Brain pericyte (primary cell): ENCODE data around the gene KIF16B.
"Not testable (repeated sequence)": the region's sequence is repeated elsewhere in the genome, so short reads cannot be mapped to it uniquely, and the experiment has no call there.

Source experiments
- DNase-seq: peaks from one replicate; pipeline ENCODE4 v3.0.0-alpha.2; 2012; ENCODE audit warnings: low read depth, low spot score

The KIF16B gene

DNA sequence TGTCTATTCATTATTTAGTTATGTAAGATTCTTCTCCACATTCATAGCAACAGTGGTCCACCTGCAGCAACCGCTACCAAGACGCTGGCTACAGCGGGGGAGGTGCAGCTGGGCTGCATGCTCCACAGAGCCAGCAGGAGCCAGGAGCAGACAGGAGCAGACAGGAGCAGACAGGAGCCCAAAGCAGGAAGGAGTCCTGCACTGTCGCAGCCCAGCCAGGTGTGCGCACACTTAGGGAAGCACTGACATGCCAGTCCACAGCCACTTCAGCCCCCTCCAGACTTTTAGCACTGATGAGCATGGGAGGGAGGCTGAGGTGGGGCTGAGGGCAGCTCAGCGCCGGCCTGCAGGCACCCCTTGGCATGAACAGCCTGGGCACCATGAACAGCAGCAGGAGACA, 19.6 kb downstream of the KIF16B start:
- DNase-seq = no peak

DNA sequence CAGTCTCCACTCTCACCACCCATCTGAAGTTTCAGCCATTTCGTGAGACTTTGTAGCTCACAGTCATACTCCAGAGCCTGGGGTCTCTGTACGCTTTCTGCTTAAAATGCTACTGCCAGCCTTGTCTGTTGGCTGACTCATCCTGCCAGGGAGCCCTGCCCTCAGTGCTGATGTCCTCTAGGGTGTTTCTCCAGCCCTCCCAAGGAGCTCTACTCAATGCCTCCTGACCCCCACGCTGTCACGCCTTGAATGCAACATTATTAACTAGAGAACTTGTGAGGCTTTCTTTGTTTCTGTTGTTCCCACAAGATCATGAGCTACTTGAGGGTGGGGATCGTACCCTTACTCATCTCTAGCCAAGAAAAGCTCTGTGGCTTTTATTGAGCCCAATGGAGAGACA, 20.1 kb downstream of the KIF16B start:
- no peak for DNase-seq

DNA sequence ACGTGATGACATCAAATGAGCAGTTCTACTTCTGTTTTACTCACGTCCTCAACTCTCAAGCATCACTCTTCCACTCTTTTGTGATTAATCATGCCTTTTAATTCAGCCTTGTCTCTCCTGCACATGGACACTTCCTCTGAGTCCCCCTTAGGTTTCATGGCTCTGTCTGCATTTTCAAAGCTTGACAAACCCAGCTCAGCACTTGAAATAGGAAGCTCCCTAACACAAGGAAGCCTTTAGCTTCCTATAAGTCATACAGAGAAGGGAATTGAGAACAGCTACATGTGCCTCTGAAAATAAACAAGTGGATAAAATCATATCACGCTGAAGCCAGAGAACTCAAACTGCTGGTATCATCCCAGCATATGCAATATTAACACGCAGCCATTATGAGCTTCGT, 21.2 kb downstream of the KIF16B start:
- DNase-seq = no peak

DNA sequence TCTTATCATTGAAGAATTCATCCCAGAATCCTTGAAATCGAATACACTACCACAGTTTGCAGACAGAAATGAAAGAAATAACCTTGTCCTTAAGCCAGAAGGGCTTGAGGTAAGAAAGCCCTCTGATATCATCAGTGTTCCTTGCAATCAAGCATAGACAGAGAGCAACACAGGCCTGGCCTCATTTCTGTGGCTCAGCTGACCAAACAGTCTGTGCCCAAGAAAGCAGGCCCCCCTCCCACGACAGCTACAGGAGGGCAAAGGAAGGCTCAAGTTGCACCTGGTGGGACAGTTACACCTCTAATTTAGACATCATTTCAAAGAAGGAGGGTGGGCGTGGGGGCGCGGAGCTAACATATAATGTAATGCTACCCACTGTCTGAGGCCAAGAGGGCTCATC, 21.6 kb downstream of the KIF16B start:
- no peak for DNase-seq

DNA sequence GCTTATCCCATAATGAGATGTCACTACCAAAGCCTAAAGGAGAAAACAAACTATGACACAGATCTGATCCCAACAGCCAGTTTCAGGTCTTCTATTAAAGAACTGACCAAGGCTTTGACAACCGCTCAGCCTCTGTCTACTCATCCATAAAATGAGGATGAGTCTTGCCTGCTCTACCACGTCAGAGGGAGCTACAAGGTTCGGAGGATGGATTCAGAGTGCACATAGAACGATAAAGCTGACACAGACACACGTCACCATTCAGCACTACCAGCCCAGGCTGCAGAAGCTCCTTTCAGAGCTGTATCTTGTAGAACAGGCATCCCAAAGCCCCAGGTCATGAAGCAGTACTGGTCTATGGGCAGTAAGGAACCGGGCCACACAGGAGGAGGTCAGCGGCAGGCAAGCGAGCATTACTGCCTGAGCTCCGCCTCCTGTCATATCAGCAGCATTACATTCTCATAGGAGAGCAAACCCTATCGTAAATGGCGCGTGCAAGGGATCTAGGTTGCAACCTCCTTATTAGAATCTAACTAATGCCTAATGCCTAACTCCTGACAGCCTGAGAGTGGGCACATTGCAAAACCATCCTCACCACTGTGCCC, 25.1 kb downstream of the KIF16B start:
- DNase-seq = no peak

DNA sequence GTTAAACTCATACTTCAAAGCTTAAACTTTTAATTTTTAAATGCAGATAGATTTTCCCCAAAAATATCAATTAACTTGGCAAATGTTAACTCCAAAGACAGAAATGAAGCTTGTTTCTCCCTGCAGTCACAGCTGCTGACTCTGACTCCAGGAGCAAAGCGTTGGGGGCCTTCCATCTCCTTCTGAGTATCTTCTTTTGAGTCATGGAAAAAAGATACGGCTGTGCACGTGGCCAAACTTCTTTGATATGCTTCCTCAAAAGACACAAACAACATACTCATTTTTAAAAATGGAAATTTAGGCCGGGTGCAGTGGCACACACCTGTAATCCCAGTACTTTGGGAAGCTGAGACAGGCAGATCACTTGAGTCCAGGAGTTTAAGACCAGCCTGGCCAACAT, 28.3 kb downstream of the KIF16B start:
- DNase-seq = no peak

DNA sequence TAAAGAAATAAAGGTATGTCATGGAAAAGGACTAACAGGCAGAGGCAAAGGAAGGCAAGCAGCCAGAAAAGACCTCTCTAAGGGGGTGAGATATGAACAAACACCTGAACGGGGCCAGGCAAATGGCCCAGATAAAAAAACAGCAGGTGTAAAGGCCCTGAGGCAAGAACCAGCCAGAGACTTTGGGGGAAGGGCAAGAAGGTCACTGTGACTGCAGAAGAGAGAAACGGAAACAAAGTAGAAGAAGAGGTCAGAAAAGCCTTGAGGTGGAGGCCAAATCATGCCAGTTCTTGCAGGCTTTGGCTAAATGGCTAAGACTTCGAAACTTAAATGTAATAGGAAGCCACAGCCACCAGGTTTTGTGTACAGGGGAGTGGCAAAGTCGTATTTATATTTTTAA, 30.8 kb downstream of the KIF16B start:
- DNase-seq = no peak

DNA sequence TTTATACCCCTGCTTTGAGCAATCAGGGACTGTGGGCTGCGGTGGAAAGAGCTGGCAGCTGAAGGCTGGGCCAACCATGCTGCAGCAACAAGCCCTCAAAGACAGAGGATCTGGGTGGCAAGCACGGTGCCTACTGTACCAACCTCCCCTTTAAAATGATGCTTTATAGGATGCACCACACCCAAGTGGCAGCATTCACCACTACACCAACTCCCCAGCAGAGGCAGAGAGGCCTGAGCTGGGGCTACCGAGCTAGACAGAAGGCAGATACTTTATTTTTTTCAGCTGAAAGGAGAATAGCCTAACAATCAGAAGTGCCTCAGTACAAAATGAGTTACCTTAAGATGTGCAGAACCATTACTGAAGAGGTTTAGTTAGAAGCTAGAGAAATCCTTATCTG, 31.4 kb downstream of the KIF16B start:
- DNase-seq = no peak

DNA sequence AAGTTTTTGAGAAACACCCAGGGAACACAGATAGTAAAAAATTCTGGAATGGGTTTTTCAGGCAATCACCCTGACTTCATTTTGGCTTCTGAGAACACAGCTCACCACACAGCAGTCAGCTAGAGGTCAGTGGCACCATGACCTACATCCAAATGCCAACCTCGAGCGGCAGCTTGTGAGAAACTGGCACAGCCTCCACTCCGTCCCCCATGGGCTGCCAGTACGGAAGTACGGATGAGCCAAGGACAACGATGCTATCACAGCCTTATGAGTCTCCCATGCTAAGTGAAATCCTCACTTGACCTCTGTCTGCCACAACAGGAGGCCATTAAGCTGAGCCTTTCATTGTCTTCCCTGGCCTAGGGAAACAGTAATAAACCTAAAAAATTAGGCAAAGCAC, 32.0 kb downstream of the KIF16B start:
- no peak for DNase-seq

DNA sequence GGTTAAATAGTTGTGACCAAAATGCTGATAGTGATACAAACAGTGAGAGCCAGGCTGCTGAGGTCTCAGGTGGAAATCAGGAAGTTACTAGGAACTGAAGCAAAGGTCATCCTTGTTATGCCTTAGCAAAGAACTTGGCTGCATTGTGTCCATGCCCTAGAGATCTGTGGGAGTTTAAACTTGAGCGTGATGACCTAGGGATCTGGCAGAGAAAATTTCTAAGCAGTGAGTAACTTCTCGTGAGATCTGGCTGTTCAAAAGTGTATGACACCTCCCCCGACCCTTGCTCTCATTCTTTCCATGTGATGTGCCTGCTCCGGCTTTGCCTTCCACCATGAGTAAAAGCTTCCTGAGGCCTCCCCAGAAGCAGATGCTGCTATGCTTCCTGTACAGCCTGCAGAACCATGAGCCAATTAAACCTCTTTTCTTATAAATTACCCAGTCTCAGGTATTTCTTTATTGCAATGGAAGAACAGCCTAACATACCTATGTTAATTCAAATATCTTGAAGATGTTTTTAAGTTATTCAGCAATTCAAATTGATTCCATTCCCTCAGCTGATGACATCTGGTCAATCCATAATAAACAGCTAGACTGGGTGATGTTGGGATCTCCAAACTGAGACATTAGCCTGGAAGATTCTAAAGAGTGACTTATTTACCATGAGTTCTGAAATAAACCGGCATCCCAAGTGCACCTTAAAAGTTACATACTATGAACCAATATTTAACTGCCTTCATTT, 33.8 kb downstream of the KIF16B start:
- DNase-seq = no peak

DNA sequence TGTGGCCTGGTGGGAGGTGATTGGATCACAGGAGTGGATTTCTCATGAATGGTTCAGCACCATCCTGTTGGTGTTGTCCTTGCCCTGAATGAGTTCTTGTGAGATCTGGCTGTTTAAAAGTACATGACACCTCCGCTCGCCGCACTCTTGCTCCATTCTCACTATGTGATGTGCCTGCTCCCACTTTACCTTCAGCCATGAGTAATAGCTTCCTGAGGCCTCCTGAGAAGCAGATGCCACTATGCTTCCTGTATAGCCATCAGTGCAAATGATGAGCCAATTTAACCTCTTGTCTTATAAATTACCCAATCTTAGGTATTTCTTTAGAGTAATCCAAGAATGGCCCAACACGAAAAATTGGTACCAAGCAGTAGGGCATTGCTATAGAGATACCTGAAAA, 34.5 kb downstream of the KIF16B start:
- no peak for DNase-seq

DNA sequence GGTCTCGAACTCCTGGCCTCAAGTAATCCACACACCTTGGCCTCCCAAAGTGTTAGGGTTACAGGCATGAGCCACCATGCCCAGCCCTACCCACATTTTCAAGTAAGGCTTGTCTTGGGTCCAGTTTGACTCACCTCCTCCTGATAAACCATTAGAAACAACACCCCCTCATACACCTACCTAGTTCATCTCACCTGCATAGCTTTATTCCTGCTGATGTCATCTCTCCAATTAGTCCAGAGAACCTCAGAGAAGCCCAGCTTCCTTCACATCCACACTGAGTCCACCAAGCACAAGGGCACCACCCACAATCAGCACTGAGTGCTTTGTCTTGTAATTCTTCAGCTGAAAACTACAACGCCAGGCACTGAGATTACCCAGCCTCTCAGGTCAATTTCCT, 35.3 kb downstream of the KIF16B start:
- no peak for DNase-seq

DNA sequence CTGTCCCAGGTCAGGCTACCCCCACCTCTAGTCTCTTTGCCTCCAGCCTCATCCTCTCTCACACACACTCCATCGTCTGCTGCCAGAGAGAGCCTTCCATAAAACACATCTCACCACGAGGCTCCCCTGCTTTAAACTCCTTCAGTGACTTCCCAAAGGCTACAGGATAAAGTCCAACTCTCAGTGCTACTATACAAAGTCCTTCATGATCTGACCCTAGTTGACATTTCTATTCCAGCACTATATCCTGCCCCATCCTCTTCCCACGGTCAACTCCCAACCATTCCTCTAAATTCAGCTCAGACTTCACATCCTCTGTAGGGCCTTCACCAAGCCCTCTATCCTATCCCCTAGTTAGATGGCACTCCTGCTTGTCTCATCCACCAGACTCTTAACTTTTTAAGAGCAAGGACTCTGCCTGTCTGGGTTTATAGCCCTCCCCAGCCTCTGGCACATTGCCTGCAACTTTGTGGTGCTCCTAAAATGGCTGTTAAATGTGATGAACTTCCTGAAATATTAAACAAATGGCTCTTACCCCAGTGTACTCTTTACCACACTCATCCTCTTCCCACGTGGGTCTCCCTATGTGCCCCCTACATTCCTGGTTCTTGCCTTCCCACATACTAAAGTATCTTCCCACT, 36.1 kb downstream of the KIF16B start:
- DNase-seq = no peak

DNA sequence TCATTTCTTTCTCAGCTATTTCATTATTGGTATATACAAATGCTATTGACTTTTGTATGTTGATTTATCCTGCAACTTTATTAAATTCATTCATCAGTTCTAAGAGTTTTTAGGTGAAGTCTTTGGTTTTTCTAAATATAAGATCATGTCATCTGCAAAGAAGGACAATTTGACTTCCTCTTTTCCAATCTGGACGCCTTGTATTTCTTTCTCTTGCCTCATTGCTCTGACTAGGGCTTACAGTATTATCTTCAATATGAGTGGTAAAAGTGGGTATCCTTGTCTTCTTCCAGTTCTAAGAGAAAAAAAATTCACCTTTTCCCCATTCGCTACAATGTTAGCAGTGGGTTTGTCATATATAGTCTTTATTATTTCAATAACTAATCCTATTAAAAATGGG, 38.0 kb downstream of the KIF16B start:
- DNase-seq = no peak

DNA sequence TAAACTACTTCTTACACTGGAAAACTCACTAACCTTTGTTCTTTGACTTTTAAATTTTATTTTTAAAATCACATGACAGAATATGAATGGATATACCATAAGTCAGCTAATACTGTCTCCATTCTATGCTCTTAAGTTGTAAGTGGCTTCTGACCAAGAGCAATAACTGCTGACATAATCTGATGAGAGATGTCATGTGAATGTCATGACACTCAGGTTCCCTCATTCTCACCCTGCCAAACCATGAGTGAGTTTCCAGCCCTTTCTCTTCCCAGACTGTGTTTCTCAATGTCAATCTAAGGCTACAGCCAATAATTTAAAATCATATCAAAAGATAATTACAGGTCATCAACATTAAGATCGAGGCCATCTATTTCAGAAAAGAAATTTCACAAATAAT, 39.7 kb downstream of the KIF16B start:
- DNase-seq = no peak

DNA sequence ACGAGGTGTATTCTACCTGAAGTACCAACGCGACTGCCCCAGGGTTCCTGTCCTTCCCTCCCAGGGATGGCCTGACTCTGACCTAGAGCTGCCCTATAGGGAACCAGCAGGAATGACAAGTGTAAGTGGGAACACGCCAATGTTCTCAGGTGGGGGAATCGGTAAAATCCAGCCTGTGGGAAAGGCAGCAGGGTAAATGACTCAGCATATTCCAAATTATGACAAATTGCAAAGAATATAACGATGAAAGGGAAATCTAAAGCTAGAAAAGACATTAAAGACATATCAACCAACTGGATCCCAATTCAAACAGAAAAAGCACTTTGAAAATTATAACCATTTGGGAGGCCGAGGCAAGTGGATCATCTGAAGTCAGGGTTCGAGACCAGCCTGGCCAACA, 41.8 kb downstream of the KIF16B start:
- no peak for DNase-seq

DNA sequence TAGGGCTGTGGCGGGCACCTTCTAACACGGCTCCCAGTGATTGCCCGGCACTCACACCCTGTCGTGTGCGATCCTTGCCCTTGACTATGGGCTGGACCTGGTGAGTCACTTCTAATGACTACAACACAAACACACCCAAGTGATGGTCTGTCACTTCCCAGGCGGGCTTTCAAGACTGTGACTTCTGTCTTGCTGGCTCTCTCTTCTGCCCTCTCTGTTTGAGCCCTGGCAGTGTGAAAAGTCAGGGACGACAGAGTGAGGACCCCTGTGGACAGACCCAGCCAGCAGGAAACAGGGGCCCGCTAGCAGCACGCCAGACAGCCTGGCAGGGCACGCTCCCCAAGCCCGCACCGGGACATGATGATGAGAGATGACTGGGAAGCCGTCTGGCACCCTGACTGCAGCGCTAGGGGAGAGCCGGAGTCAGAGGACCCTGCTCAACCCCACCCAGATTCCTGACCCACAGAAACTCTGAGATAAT, 43.0 kb downstream of the KIF16B start:
- DNase-seq = no peak

DNA sequence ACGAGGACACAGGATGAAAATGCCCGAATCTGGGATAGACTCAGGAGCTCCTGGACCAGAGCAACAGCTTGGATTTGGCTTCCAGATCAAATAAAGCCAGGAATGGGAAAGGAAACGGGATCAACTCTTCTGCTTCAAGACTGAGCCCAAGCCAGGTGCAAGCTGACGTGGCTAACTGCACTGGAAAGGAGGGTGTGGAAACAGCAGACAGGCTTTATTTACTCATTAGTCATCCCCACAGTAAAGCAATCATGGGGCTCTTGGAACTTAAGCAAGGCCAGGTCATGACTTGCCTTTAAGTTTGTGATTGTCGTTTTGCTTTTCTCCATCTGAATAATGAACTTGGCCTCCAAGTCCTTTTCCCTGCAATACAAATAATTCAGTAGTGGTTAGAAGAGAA, 45.2 kb downstream of the KIF16B start:
- DNase-seq = peak; percentile 47

DNA sequence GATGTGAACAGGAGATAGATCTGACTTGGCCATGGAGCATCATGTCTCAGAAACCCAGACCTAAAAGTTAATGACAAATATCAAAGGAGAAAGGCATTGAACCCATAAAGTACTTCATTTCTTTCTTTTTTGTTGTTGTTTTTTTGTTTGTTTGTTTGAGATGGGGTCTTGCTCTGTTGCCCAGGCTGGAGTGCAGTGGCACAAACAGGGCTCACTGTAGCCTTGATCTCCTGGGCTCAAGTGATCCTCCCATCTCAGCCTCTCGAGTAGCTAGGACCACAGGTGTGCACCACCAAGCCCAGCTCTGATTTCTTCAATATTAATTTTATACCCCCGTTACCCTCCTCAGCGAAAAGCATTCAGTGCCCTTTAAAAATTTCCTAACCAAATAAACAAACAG, 45.8 kb downstream of the KIF16B start:
- no peak for DNase-seq

DNA sequence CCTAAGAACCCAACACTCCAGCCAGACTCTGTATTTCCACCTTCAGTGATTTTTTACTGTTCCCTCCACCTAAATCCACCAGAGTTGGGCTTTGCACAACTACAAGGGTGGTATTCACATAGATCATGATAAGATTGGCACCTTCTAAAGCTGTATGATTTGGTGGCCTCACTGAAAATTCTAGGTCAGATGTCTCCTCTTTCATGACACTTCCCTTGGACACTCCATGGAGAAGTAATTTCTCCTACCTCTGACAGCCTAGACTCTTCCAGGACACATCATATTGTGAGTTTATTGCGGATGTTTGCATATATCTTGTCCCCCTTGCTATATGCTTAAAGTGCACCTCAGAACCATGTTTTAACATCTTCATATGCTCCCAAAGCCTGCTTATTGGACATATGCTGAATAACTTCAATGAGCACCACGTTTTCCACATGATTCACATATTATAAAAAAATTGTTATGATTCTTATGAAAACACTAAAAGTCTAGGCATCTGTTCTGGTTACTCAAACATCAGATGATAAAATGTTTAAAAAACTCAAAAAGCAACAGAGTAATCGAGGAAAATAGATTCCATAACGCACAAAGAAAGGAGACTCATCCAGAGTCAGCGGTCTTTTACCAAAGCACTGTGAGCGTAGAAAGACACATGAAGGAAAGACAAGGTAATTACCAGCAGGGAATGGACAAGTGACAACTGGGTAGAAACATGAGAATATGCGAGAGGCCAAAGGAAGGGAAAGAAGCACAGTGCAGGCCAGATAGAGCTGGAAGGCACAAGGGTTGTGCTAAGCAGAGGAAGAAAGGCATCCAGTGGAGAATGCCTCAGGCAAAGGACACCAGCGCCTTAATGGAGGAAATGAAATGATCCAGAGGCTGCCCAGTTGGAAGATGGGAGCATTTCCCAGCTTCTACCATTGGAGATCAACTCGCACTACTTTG, 46.5 kb downstream of the KIF16B start:
- DNase-seq = no peak

DNA sequence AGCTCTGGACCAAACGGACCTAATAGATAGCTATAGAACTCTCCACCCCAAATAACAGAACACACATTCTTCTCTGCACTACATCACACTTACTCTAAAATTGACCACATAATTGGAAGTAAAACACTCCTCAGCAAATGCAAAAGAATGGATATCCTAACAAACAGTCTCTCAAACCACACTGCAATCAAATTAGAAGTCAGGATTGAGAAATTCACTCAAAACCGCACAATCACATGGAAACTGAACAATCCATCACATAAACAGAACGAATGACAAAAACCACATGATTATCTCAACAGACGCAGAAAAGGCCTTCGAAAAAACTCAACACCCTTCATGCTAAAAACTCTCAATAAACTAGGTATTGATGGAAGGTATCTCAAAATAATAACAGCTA, 50.6 kb downstream of the KIF16B start:
- DNase-seq = not testable (repeated sequence)

DNA sequence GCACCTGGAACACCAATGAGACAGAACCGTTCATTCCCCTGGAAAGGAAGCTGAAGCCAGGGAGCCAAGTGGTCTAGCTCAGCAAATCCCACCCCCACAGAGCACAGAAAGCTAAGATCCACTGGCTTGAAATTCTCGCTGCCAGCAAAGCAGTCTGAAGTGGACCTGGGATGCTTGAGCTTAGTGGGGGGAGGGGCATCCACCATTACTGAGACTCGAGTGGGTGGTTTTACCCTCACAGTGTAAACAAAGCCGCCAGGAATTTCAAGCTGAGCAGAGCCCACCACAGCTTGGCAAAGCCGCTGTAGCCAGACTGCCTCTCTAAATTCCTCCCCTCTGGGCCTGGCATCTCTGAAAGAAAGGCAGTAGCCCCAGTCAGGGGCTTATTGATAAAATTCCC, 53.1 kb downstream of the KIF16B start:
- no peak for DNase-seq
